ENCODE data around the gene PPM1K.

PPM1K gene

GRCh38 chr4:88216395-88216794, 68.0 kb downstream of the PPM1K start:
- no peak for DNase-seq

- no peak for DNase-seq
These were observed 69.0 kb downstream of the PPM1K start for GRCh38 chr4:88215351-88215750.

- DNase-seq: no peak
These were observed 72.2 kb downstream of the PPM1K start for GRCh38 chr4:88212253-88212561.

GRCh38 chr4:88211473-88212252, 72.7 kb downstream of the PPM1K start:
- DNase-seq: peak; percentile 30

GRCh38 chr4:88208156-88208555, 76.2 kb downstream of the PPM1K start:
- no peak for DNase-seq

Measured in activated CD8-positive, alpha-beta memory T cell treated with anti-CD3 and anti-CD28 coated beads, Interleukin-2, amount 50 U/mL, for 4 hours (primary cell).